Measurements from ENCODE around the gene AKAP13. TPM values are rescaled to one million over a fixed set of nuclear protein-coding genes. Genes with fewer than 3 reads are reported as not detected.
A peak's percentile ranks its signal among the peaks of the same experiment; 100 is the strongest.

Gene AKAP13
- total RNA-seq, 4 donors from 2014 or later: 105 to 167 (median 129) TPM

GRCh38 chr15:85365980-85366379 lies 14.4 kb upstream of the AKAP13 start:
- no peak overlapping the region for H3K4me3 ChIP-seq (ENCODE audit: low read depth, poor library complexity, severe bottlenecking)
- WGBS, 2 donors: 92 to 96% methylated on average over 2 of the region's 2 CpGs

GRCh38 chr15:85367741-85368140 lies 12.7 kb upstream of the AKAP13 start:
- no peak for DNase-seq (ENCODE audit: low spot score in 2 of 2)
- intact Hi-C loops (cut with DNase I; ENCODE audit: low total_unique reads): no loop called here
- no peak for TF ChIP-seq POLR2A (IDR thresholded peaks at IDR 0.05)
- no peak for TF ChIP-seq CTCF (IDR thresholded peaks at IDR 0.05)
- H3K4me3 ChIP-seq (ENCODE audit: low read depth, poor library complexity, severe bottlenecking): no peak overlapping the region
- WGBS, 2 donors: 70 to 96% methylated on average over 4 of the region's 4 CpGs

More at GRCh38 chr15:85365980-85366379, 14.4 kb upstream of the AKAP13 start:
- DNase-seq (ENCODE audit: low spot score in 2 of 2): no peak
- intact Hi-C loops (cut with DNase I; ENCODE audit: low total_unique reads): no loop called here
- TF ChIP-seq CTCF (IDR thresholded peaks at IDR 0.05): no peak
- TF ChIP-seq POLR2A (IDR thresholded peaks at IDR 0.05): no peak

- WGBS, 2 donors: 68 to 70% methylated on average over 4 of the region's 4 CpGs
- H3K4me3 ChIP-seq (ENCODE audit: low read depth, poor library complexity, severe bottlenecking): no peak overlapping the region
- TF ChIP-seq CTCF (IDR thresholded peaks at IDR 0.05): no peak
- no peak for DNase-seq (ENCODE audit: low spot score in 2 of 2)
- intact Hi-C loops (cut with DNase I; ENCODE audit: low total_unique reads): no loop called here
Observed at GRCh38 chr15:85374831-85375230, 5.6 kb upstream of the AKAP13 start.

GRCh38 chr15:85377269-85377668 lies 3.1 kb upstream of the AKAP13 start:
- TF ChIP-seq POLR2A (IDR thresholded peaks at IDR 0.05): no peak
- TF ChIP-seq CTCF (IDR thresholded peaks at IDR 0.05): no peak
- H3K4me3 ChIP-seq (ENCODE audit: low read depth, poor library complexity, severe bottlenecking): no peak overlapping the region
- intact Hi-C loops (cut with DNase I; ENCODE audit: low total_unique reads): no loop called here
- no peak for DNase-seq (ENCODE audit: low spot score in 2 of 2)
- 91 to 98% methylated on average over 2 of the region's 2 CpGs for WGBS, 2 donors

GRCh38 chr15:85377986-85378385 lies 2.4 kb upstream of the AKAP13 start:
- 92 to 99% methylated on average over 6 of the region's 6 CpGs for WGBS, 2 donors
- TF ChIP-seq POLR2A (IDR thresholded peaks at IDR 0.05) (no peak), CTCF (IDR thresholded peaks at IDR 0.05) (no peak)
- no peak for DNase-seq (ENCODE audit: low spot score in 2 of 2)
- intact Hi-C loops (cut with DNase I; ENCODE audit: low total_unique reads): no loop called here
- H3K4me3 ChIP-seq (ENCODE audit: low read depth, poor library complexity, severe bottlenecking): no peak overlapping the region

GRCh38 chr15:85379403-85380131 lies 836 bp upstream of the AKAP13 start:
- no peak for TF ChIP-seq CTCF (IDR thresholded peaks at IDR 0.05)
- no peak for TF ChIP-seq POLR2A (IDR thresholded peaks at IDR 0.05)
- intact Hi-C loops (cut with DNase I; ENCODE audit: low total_unique reads): no loop called here
- 3 to 6% methylated on average over 19 of the region's 19 CpGs for WGBS, 2 donors
- no peak for DNase-seq (ENCODE audit: low spot score in 2 of 2)
- peak overlapping the region; percentile 32 for H3K4me3 ChIP-seq (ENCODE audit: low read depth, poor library complexity, severe bottlenecking)
